Measurements from ENCODE around the gene RAMP3. TPM values are rescaled to one million over a fixed set of nuclear protein-coding genes. Genes with fewer than 3 reads are reported as not detected.
A peak's percentile ranks its signal among the peaks of the same experiment; 100 is the strongest.

The RAMP3 gene
- polyA plus RNA-seq, 1 experiment: not detected

GRCh38 chr7:45136106-45137060 lies 21.2 kb upstream of the RAMP3 start:
- ChIA-PET CTCF (interaction anchor here (0.5 to 6.2 kb wide), 40 partner anchors 9 to 607 kb away, joined by 3 to 143 read pairs (median 4); partner anchors contain the start of genes MYO1G and TBRG4), POLR2A (interaction anchor here (0.6 kb wide), 1 partner anchor 137 kb away, joined by 3 read pairs; the partner anchor contains the start of gene CCM2)
- Histone ChIP-seq H3K4me3 (ENCODE audit: low read depth, low read length) (no peak overlapping the region), H3K27me3 (ENCODE audit: control insufficient read depth, insufficient read depth, low read length) (peaks cover 2% of the 10 kb centered on the region), H3K36me3 (ENCODE audit: control insufficient read depth, insufficient read depth, low read length) (no peaks in the 10 kb centered on the region)
- TF ChIP-seq CTCF (IDR thresholded peaks at IDR 0.05; ENCODE audit: insufficient read depth, low read depth, low read length): peak; percentile 86
- DNase-seq (ENCODE audit: low read depth): peak; percentile 20

- POLR2A ChIA-PET: no interaction called here
- TF ChIP-seq CTCF (IDR thresholded peaks at IDR 0.05; ENCODE audit: insufficient read depth, low read depth, low read length): no peak
- Histone ChIP-seq H3K4me3 (ENCODE audit: low read depth, low read length) (no peak overlapping the region), H3K27me3 (ENCODE audit: control insufficient read depth, insufficient read depth, low read length) (peaks cover 4% of the 10 kb centered on the region), H3K36me3 (ENCODE audit: control insufficient read depth, insufficient read depth, low read length) (no peaks in the 10 kb centered on the region)
- DNase-seq (ENCODE audit: low read depth): no peak
- CTCF ChIA-PET: interaction anchor here (5.0 to 6.2 kb wide), 2 partner anchors 167 to 280 kb away, joined by 55 to 143 read pairs; no protein-coding TSS in a partner anchor
Measured at GRCh38 chr7:45138433-45139267, 18.9 kb upstream of the RAMP3 start.

- ChIA-PET POLR2A (no interaction called here), CTCF (no interaction called here)
- Histone ChIP-seq H3K4me3 (ENCODE audit: low read depth, low read length) (no peak overlapping the region), H3K27me3 (ENCODE audit: control insufficient read depth, insufficient read depth, low read length) (peaks cover 10% of the 10 kb centered on the region), H3K36me3 (ENCODE audit: control insufficient read depth, insufficient read depth, low read length) (no peaks in the 10 kb centered on the region)
- TF ChIP-seq CTCF (IDR thresholded peaks at IDR 0.05; ENCODE audit: insufficient read depth, low read depth, low read length): no peak
- no peak for DNase-seq (ENCODE audit: low read depth)
Measured at GRCh38 chr7:45140827-45141226, 16.8 kb upstream of the RAMP3 start.

GRCh38 chr7:45143616-45144015 lies 14.0 kb upstream of the RAMP3 start:
- Histone ChIP-seq H3K4me3 (ENCODE audit: low read depth, low read length) (no peak overlapping the region), H3K27me3 (ENCODE audit: control insufficient read depth, insufficient read depth, low read length) (peaks cover 16% of the 10 kb centered on the region), H3K36me3 (ENCODE audit: control insufficient read depth, insufficient read depth, low read length) (no peaks in the 10 kb centered on the region)
- TF ChIP-seq CTCF (IDR thresholded peaks at IDR 0.05; ENCODE audit: insufficient read depth, low read depth, low read length): no peak
- CTCF ChIA-PET: no interaction called here
- no peak for DNase-seq (ENCODE audit: low read depth)
- POLR2A ChIA-PET: no interaction called here

- ChIA-PET CTCF (interaction anchor here (1.1 kb wide), 1 partner anchor 10 kb away, joined by 4 read pairs; no protein-coding TSS in a partner anchor), POLR2A (no interaction called here)
- Histone ChIP-seq H3K4me3 (ENCODE audit: low read depth, low read length) (no peak overlapping the region), H3K36me3 (ENCODE audit: control insufficient read depth, insufficient read depth, low read length) (no peaks in the 10 kb centered on the region), H3K27me3 (ENCODE audit: control insufficient read depth, insufficient read depth, low read length) (peaks cover 19% of the 10 kb centered on the region)
- TF ChIP-seq CTCF (IDR thresholded peaks at IDR 0.05; ENCODE audit: insufficient read depth, low read depth, low read length): no peak
- DNase-seq (ENCODE audit: low read depth): no peak
Measured at GRCh38 chr7:45145881-45146280, 11.7 kb upstream of the RAMP3 start.
